NCI-H146 (cell line): ENCODE data around the gene GOLIM4.
"Not testable (repeated sequence)": the region's sequence is repeated elsewhere in the genome, so short reads cannot be mapped to it uniquely, and the experiment has no call there.

Experiments used
- DNase-seq: peaks from one replicate; lab custom pipeline; 2025; lab: John Stamatoyannopoulos, UW

Gene GOLIM4

GRCh38 chr3:168077091-168077490 lies 18.6 kb downstream of the GOLIM4 start:
- no peak for DNase-seq

DNA sequence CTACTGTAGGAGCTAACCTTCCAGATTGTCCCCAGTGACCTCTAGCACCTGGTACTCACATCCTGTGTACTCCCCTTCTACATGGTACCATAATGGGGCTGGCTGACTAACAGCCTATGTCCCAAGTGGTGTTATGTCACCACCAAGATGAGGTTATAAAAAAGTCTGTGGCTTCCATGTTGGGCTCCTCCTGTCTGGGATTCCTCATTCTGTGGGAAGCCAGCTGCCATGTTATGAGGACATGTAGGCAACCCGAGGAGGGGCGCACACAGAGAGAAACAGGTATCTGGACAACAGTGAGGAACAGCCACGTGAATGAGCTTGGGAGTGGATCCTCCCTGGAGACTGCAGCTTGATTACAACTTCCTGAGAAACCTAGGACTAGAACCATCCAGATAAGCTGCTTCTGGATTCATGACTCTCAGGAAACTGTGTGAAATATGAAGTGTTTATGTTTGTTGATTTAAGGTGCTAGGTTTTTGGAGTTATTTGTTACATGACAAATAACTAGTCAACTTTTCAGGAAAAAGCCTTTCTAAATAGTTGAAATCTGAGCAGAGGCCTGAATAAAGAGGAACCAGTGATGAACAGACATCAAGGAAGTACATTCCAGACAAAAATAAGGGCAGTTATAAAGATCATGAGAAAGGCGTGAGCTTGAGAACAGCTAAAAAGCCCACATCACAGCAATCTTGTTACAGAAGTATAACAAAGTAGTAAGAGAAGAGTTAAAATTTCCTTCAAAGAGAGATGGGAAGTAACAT lies 21.7 kb downstream of the GOLIM4 start:
- no peak for DNase-seq

DNA sequence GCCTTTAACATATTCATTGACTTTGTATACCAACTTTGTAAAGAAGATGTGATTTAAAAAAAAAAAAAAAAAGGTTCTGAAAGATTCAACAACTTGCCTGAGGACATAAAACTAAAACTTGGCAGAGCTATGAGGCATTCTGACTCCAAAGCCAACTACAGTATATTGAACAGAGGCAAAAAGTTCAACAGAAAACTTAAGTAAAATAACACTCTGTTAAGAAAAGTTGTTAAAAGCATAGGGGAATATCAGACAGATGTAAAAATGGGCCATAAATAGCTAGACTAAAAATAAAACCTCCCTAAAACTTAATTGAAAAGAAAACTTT lies 23.4 kb downstream of the GOLIM4 start:
- no peak for DNase-seq

GRCh38 chr3:168071591-168072322 lies 24.0 kb downstream of the GOLIM4 start:
- DNase-seq = no peak

GRCh38 chr3:168070919-168071318 lies 24.8 kb downstream of the GOLIM4 start:
- DNase-seq = no peak

GRCh38 chr3:168068346-168068745 lies 27.4 kb downstream of the GOLIM4 start:
- no peak for DNase-seq

DNA sequence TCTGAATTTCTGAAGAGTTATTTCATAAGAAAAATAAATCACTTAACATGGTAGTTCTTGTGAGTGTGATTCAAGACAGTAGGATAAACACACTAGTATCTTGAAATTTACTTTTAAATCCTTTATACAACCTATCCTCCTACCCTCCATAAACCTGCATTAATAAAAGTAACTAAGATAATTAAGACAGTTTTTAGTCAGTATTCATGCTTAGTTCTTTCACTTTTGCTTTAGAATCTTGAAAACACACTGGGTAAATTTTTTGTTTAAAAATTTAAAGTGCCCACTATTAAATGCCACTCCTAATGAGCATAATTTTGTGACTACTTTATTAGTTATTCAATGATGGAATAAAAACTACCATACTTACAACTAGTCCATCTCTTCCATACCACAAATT lies 28.8 kb downstream of the GOLIM4 start:
- no peak for DNase-seq

- no peak for DNase-seq
These were observed 30.2 kb downstream of the GOLIM4 start for GRCh38 chr3:168065569-168065968.

DNA sequence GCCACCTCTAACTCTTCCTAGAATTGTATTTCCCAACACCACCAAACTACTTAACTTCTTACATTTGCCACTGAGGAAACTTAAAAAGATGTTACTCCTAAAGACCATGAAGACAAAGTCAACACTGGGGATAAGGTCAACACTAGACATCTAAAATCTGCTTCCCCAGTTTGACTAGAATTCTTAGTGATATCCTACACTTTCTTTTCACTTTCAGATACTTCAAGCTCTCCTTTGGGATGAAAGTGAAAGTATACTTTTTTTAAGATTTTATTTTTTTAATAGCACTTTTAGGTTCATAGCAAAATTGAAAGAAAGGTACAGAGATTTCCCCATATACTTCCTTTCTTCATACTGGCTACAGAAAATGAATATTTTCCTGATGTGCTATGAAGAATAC lies 32.6 kb downstream of the GOLIM4 start:
- no peak for DNase-seq

DNA sequence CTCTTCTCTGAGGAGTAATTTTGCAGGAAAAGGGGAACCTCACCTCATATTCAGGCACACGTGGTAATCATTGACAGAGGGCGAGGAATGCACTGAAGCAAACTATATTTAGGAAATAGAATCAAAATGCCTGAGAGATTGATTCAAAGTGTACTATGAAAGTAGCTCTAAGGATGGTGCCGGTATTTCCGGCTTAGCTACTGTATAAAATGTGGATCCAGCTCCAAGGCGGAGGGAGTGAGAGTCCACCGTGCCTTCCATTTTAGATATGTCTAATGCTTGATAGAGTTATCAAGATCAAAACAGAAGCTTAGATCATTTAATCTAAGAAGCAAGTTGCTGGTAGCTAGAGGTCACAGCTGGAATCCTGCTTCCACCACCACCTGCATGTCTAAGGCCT lies 33.0 kb downstream of the GOLIM4 start:
- DNase-seq = no peak

- no peak for DNase-seq
These were observed 34.3 kb downstream of the GOLIM4 start for GRCh38 chr3:168061332-168061996.

DNA sequence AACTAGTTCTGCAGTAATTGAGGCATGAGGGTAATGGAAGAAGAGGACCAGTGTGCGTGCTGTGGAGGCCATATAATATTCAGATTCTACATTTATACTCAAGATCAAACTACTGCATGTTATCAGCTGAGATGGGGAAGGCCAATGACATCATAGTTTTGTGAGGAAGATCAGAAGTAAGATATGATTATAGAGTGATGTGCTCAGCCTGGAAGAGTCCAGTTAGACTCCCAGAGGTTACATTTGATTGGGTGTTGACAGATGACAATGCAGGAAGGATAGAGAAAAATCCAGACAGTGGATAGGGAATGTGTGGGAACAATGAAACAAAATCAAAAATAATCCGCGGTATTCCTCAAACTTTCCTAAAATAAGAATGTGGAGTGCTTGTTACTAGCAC lies 35.4 kb downstream of the GOLIM4 start:
- DNase-seq = no peak

DNA sequence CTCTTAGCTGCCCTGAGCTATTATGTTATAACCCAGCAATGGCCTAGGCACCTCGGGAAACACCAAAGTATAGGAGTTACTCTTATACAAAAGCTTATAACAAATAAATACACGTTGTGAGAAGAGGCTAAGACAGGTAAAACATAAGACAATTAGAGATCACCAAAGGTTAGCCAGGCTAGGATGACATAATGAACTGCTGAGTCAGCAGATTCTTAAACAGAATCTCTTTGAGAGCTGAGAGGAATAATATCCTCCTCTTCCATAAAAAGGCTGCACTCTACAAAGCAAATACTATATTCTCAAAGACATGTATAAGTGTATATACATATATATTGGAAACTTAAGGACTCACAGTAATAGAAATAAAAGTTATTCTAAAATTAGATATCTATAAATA lies 37.2 kb downstream of the GOLIM4 start:
- no peak for DNase-seq

DNA sequence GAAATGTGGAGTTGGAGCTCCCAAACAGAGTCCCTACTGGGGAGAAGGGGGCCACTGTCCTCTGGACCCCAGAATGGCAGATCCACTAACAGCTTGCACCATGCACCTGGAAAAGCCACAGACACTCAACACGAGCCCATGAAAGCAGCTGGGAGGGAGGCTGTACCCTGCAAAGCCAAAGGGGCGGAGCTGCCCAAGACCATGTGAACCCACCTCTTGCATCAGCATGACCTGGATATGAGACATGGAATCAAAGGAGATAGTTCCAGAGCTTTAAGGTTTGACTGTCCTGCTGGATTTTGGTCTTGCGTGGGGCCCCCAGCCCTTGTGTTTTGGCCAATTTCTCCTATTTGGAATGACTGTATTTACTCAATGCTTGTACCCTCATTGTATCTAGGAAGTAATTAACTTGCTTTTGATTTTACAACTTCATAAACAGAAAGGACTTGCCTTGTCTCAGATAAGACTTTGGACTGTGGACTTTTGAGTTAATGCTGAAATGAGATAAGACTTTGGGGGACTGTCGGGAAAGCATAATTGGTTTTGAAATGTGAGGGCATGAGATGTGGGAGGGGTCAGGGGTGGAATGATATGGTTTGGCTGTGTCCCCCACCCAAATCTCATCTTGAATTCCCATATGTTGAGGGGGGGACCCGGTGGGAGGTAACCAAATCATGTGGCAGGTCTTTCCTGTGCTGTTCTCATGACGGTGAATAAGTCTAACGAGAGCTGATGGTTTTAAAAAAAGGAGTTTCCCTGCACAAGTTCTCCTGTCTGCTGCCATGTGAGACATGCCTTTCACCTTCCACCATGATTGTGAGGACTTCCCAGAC lies 39.1 kb downstream of the GOLIM4 start:
- DNase-seq = not testable (repeated sequence)

DNA sequence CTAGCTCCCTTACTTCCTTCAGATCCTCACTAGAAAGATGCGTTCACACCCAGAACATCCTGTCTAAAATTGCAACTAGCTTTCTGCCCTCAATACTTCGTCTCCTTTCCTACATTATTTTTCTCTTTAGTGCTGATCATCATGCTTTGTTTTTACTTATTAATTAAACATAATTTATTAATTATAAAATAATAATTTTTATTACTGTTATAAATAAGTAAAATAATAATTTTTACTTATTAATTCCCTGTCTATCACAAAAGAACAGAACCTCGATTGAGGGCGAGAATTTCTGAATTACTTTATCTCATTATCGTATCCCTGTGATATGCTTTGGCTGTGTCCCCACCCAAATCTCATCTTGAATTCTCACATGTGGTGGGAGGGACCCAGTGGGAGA lies 41.3 kb downstream of the GOLIM4 start:
- DNase-seq = no peak

DNA sequence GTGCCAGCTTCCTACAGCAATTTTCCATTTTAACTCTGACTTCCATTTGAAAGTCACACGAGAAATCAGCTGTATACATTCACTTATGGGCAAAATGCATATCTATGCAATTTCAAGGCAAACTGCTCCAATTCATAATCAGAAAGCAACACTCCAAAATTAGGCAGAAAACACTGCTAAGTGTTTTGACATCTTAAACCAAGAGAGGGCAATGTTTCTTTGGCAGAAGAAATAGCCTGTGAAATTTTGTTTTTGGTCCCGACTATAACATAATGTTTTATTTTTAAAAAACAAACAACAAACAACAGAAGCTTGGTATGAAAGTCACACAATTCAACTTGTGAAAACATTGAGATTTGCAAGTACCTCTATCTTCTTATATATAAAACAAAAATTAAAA lies 42.6 kb downstream of the GOLIM4 start:
- DNase-seq = no peak

DNA sequence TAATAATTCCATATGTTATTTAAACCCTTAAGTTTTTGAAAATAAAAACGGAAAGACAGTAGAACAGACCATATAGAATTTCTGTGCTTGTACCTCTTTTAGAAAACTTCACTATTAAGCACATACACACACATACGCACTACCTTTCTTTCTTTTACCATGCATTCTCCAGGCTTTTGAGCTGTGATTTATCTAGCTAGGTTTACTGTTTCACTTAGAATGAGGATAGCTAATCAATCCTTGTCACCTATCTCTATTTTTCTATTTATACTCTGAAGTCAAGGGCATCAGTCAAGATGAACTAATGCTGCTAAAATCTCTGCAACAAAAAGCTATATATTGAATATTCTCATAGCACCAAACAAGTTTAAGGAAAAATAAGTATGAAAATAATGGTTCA lies 43.2 kb downstream of the GOLIM4 start:
- DNase-seq = no peak

GRCh38 chr3:168051531-168052471 lies 43.9 kb downstream of the GOLIM4 start:
- DNase-seq = no peak

DNA sequence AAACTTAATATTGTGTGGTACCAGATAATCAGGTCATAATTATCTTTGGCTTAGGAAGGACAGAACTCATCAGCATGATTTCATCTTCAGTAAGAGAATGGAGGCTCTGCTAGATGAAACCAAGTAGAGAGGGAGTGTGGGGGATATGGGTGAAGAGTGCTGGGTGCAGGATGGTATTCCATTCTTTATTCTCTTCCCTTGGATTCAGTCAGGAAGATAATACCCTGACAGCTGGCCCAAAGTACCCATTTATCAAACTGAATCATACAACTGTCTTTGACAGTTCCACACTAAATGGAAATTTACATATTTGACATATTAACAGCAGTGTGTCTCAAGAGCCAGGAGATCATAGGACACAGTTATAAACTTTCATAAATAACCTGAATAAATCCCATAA lies 44.7 kb downstream of the GOLIM4 start:
- DNase-seq = no peak

- peak; percentile 33 for DNase-seq
These were observed 46.3 kb downstream of the GOLIM4 start for GRCh38 chr3:168049367-168049974.
